22Rv1 (cell line): ENCODE data around the gene TMEM209.
"Not testable (repeated sequence)": the region's sequence is repeated elsewhere in the genome, so short reads cannot be mapped to it uniquely, and the experiment has no call there.

Experiments
- H3K27ac ChIP-seq: fragments of 450-650 bp; 2 replicates; pipeline ENCODE4 v1.5.1; 2017
- ZFX ChIP-seq: fragments of 450-650 bp; IDR thresholded peaks from 2 replicates; pipeline ENCODE4 v1.6.1; 2017; ENCODE audit warnings: antibody characterized with exemption, borderline replicate concordance
- TF ChIP-seq, protein P1 (sequence below): fragments of 450-650 bp; IDR thresholded peaks from 2 replicates; pipeline ENCODE4 v1.5.1; 2017; ENCODE audit warnings: mild to moderate bottlenecking

Gene TMEM209

DNA sequence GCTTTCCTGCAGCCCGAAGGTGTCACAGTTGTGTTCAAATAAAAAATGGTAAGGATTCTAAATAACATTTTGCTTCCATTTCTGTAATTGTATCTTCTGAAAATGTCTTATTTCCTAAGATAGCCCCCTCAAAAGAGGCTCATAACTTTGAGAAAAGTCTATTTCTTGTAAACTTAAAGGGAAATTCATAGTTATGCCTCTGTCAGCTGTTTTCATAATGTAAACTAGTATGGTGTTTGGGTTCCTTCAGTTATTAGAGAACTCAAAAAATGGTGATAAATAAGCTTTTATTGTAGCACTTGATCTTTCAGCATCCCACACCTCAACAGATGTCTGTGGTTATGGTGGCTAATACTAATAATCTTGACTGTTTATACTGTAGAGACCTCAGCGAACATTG lies 77.8 kb downstream of the TMEM209 start:
- no peak overlapping the region for H3K27ac ChIP-seq
- no peak for TF ChIP-seq ZFX
- TF ChIP-seq, protein P1, sequence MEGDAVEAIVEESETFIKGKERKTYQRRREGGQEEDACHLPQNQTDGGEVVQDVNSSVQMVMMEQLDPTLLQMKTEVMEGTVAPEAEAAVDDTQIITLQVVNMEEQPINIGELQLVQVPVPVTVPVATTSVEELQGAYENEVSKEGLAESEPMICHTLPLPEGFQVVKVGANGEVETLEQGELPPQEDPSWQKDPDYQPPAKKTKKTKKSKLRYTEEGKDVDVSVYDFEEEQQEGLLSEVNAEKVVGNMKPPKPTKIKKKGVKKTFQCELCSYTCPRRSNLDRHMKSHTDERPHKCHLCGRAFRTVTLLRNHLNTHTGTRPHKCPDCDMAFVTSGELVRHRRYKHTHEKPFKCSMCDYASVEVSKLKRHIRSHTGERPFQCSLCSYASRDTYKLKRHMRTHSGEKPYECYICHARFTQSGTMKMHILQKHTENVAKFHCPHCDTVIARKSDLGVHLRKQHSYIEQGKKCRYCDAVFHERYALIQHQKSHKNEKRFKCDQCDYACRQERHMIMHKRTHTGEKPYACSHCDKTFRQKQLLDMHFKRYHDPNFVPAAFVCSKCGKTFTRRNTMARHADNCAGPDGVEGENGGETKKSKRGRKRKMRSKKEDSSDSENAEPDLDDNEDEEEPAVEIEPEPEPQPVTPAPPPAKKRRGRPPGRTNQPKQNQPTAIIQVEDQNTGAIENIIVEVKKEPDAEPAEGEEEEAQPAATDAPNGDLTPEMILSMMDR, result no peak

DNA sequence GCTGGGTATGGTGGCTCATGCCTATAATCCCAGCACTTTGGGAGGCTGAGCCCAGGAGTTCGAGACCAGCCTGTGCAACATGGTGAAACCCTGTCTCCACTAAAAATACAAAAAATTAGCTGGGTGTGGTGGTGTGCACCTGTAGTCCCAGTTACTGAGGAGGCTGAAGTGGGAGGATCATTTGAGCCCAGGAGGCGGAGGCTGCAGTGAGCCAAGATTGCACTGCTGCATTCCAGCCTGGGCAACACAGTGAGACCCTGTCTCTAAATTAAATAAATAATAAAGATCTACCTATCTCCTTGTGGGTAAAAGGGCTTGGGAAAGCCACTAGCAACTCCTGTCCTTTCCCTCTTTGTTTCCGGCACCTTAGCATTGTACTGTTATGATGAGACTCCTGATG lies 78.4 kb downstream of the TMEM209 start:
- not testable (repeated sequence) for H3K27ac ChIP-seq

DNA sequence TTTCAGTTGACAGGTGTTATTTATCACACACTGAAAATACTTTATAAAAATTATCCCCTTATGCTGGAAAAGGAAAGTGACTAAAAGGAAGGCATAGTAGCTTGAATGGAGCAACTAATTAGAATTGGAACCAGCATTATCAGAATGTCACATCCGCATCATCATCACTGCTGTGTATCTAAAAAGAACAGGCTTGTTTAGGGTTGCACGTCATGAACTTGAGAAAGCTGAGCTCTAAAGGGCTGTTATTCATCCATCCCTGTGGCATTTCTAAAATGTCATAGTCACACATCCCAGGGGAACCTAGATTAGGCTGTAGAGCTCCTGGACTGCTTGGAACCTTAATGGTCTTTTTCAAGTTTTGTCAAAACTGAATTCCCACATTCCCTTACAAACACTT lies 80.5 kb downstream of the TMEM209 start:
- no peak for TF ChIP-seq ZFX
- TF ChIP-seq, protein P1, result no peak
- H3K27ac ChIP-seq, result no peak overlapping the region

DNA sequence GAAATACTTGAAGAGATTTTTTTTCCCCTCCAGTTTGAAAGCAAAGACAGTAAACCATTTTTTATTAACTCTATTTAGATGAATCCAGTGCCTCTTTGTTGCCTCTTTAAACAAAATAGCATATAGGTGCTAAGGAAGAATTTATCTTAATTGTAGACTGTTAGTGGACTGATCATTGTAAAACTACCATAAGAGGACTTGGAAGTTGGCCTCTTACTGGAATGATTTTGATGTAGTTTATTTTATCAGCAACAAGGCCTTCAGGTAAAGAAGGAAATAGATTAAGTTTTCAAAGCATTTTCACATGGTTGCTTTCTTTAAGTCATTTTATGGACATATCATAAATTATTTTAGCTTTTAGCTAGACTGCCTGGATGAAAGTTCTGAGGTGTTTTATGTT lies 81.7 kb downstream of the TMEM209 start:
- H3K27ac ChIP-seq, result no peak overlapping the region
- TF ChIP-seq, protein P1, result no peak
- TF ChIP-seq ZFX, result no peak

DNA sequence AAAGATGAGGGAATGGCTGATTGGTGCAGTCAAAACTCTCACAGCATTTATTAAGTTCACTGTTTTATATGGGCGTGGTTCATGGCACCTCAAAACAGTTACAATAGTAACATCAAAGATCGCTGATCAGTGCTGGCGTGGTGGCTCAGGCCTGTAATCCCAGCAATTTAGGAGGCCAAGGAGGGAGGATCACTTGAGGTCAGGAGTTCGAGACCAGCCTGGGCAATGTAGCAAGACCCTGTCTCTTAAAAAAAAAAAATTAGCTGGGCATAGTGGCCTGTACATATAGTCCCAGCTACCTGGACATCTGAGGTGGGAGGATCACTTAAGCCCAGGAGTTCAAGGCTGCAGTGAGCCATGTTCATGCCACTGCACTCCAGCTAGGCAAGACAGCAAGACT lies 86.4 kb downstream of the TMEM209 start:
- H3K27ac ChIP-seq, result no peak overlapping the region
- TF ChIP-seq, protein P1, result no peak
- TF ChIP-seq ZFX, result no peak

DNA sequence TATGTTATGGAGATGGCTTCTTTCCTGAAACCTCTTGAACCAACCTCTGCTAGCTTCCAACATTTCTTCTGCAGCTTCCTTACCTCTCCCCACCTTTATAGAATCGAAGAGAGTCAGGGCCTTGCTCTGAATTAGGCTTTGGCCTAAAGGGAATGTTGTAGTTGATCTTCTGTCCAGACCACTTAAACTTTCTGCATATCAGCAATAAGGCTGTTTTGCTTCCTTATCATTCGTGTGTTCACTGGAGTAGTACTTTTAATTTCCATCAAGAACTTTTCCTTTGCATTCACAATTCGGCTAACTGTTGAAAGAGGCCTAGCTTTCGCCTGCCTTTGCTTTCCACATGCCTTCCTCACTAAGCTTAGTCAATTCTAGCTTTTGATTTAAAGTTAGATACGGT lies 86.9 kb downstream of the TMEM209 start:
- no peak overlapping the region for H3K27ac ChIP-seq
- no peak for TF ChIP-seq ZFX
- TF ChIP-seq, protein P1, result no peak

DNA sequence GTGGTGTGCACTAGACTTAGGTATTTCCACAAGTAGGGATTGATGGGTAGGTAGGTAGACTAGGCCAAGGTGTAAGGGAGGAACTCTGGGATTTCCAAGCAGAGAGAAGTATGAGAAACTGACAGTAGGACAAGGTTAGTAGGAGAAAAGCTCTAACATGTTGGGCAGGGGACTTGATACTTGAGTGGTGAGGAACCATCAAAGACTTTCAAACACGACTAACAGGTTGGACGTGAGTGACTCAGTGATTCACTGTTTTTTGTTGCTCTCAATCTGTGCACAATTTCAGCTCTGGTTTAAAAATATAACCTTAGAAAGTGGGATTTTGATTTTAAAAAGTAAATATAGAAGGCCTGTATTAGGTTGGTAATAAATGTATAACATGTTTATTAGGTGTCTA lies 90.4 kb downstream of the TMEM209 start:
- no peak for TF ChIP-seq ZFX
- TF ChIP-seq, protein P1, result no peak
- H3K27ac ChIP-seq, result peak overlapping the region; percentile 52
